Measurements from ENCODE around the gene ANO3. TPM values are rescaled to one million over a fixed set of nuclear protein-coding genes. Genes with fewer than 3 reads are reported as not detected.
"Not testable (repeated sequence)": the region's sequence is repeated elsewhere in the genome, so short reads cannot be mapped to it uniquely, and the experiment has no call there.

The ANO3 gene
- not detected for total RNA-seq

GRCh38 chr11:26331911-26332571 is at the start of gene ANO3:
Gene ANO3 (plus strand): TSS chr11:26332130. CDS start chr11:26332276, 146 bp downstream.
- peaks cover 3 to 10% of the 10 kb centered on the region in 2 donors for H3K9me3 Mint-ChIP-seq
- no peak within 1 kb of the TSS for H3K27ac Mint-ChIP-seq
- ATAC-seq (no peak), DNase-seq (ENCODE audit: low spot score in 2 of 2) (peak in 1 of 2 donors; percentile 2)
- peaks cover 0 to 6% of the 10 kb centered on the region in 2 donors for H3K36me3 Mint-ChIP-seq

- Mint-ChIP-seq H3K9me3 (no peaks in the 10 kb centered on the region), H3K27ac (no peak overlapping the region), H3K36me3 (no peaks in the 10 kb centered on the region)
- DNase-seq (ENCODE audit: low spot score in 2 of 2) = no peak
- no peak for ATAC-seq
Observed at GRCh38 chr11:26283852-26284408, 48.0 kb upstream of the ANO3 start.

- DNase-seq (ENCODE audit: low spot score in 2 of 2) = no peak
- Mint-ChIP-seq H3K36me3 (no peaks in the 10 kb centered on the region), H3K27ac (no peak overlapping the region), H3K9me3 (no peaks in the 10 kb centered on the region)
- ATAC-seq = no peak
Observed at GRCh38 chr11:26285608-26286007, 46.3 kb upstream of the ANO3 start.

GRCh38 chr11:26286472-26287066 is 45.4 kb upstream of the ANO3 start:
- ATAC-seq = no peak
- H3K27ac Mint-ChIP-seq = no peak overlapping the region
- H3K36me3 Mint-ChIP-seq = no peaks in the 10 kb centered on the region
- DNase-seq (ENCODE audit: low spot score in 2 of 2) = no peak
- no peaks in the 10 kb centered on the region for H3K9me3 Mint-ChIP-seq

GRCh38 chr11:26287067-26287518 is 44.8 kb upstream of the ANO3 start:
- DNase-seq (ENCODE audit: low spot score in 2 of 2) (no peak), ATAC-seq (no peak)
- peaks cover 0 to 4% of the 10 kb centered on the region in 2 donors for H3K36me3 Mint-ChIP-seq
- H3K27ac Mint-ChIP-seq = no peak overlapping the region
- peaks cover 0 to 4% of the 10 kb centered on the region in 2 donors for H3K9me3 Mint-ChIP-seq

- DNase-seq (ENCODE audit: low spot score in 2 of 2) (no peak), ATAC-seq (no peak)
- Mint-ChIP-seq H3K9me3 (no peaks in the 10 kb centered on the region), H3K36me3 (peaks cover 0 to 3% of the 10 kb centered on the region in 2 donors), H3K27ac (peak overlapping the region in 1 of 2 donors; percentile 13)
Observed at GRCh38 chr11:26297189-26297975, 34.5 kb upstream of the ANO3 start.

- H3K9me3 Mint-ChIP-seq; DNase-seq (ENCODE audit: low spot score in 2 of 2); H3K36me3 Mint-ChIP-seq; ATAC-seq; H3K27ac Mint-ChIP-seq: not testable (repeated sequence)
Observed at GRCh38 chr11:26316372-26316771, 15.6 kb upstream of the ANO3 start.

GRCh38 chr11:26319906-26320305 is 12.0 kb upstream of the ANO3 start:
- Mint-ChIP-seq H3K27ac (no peak overlapping the region), H3K36me3 (no peaks in the 10 kb centered on the region), H3K9me3 (peaks cover 3 to 6% of the 10 kb centered on the region in 2 donors)
- ATAC-seq (no peak), DNase-seq (ENCODE audit: low spot score in 2 of 2) (no peak)

GRCh38 chr11:26321516-26321915 is 10.4 kb upstream of the ANO3 start:
- peaks cover 0 to 6% of the 10 kb centered on the region in 2 donors for H3K9me3 Mint-ChIP-seq
- DNase-seq (ENCODE audit: low spot score in 2 of 2) (no peak), ATAC-seq (no peak)
- no peaks in the 10 kb centered on the region for H3K36me3 Mint-ChIP-seq
- H3K27ac Mint-ChIP-seq = no peak overlapping the region

- DNase-seq (ENCODE audit: low spot score in 2 of 2) (no peak), ATAC-seq (no peak)
- peaks cover 0 to 6% of the 10 kb centered on the region in 2 donors for H3K9me3 Mint-ChIP-seq
- no peaks in the 10 kb centered on the region for H3K36me3 Mint-ChIP-seq
- no peak overlapping the region for H3K27ac Mint-ChIP-seq
Observed at GRCh38 chr11:26322335-26323067, 9.4 kb upstream of the ANO3 start.

- Mint-ChIP-seq H3K9me3 (peaks cover 0 to 6% of the 10 kb centered on the region in 2 donors), H3K36me3 (no peaks in the 10 kb centered on the region), H3K27ac (no peak overlapping the region)
- ATAC-seq = no peak
- DNase-seq (ENCODE audit: low spot score in 2 of 2) = no peak
Observed at GRCh38 chr11:26323837-26324236, 8.1 kb upstream of the ANO3 start.

- H3K36me3 Mint-ChIP-seq = no peaks in the 10 kb centered on the region
- no peak overlapping the region for H3K27ac Mint-ChIP-seq
- peaks cover 0 to 4% of the 10 kb centered on the region in 2 donors for H3K9me3 Mint-ChIP-seq
- DNase-seq (ENCODE audit: low spot score in 2 of 2) (no peak), ATAC-seq (no peak)
Observed at GRCh38 chr11:26324270-26324669, 7.7 kb upstream of the ANO3 start.

GRCh38 chr11:26326793-26327400 is 5.0 kb upstream of the ANO3 start:
- peaks cover 6% of the 10 kb centered on the region in 2 donors for H3K9me3 Mint-ChIP-seq
- H3K36me3 Mint-ChIP-seq = no peaks in the 10 kb centered on the region
- DNase-seq (ENCODE audit: low spot score in 2 of 2) (no peak), ATAC-seq (no peak)
- no peak overlapping the region for H3K27ac Mint-ChIP-seq

GRCh38 chr11:26329206-26329605 is 2.7 kb upstream of the ANO3 start:
- ATAC-seq = no peak
- no peak for DNase-seq (ENCODE audit: low spot score in 2 of 2)
- H3K9me3 Mint-ChIP-seq = peaks cover 3 to 10% of the 10 kb centered on the region in 2 donors
- no peak overlapping the region for H3K27ac Mint-ChIP-seq
- peaks cover 0 to 6% of the 10 kb centered on the region in 2 donors for H3K36me3 Mint-ChIP-seq

- Mint-ChIP-seq H3K36me3 (peaks cover 0 to 6% of the 10 kb centered on the region in 2 donors), H3K9me3 (peaks cover 3 to 10% of the 10 kb centered on the region in 2 donors), H3K27ac (no peak overlapping the region)
- DNase-seq (ENCODE audit: low spot score in 2 of 2) (no peak), ATAC-seq (no peak)
Observed at GRCh38 chr11:26330262-26330661, 1.7 kb upstream of the ANO3 start.

- Mint-ChIP-seq H3K27ac (no peak overlapping the region), H3K36me3 (peaks cover 0 to 6% of the 10 kb centered on the region in 2 donors), H3K9me3 (peaks cover 3 to 10% of the 10 kb centered on the region in 2 donors)
- ATAC-seq (no peak), DNase-seq (ENCODE audit: low spot score in 2 of 2) (no peak)
Observed at GRCh38 chr11:26332572-26332915, 614 bp downstream of the ANO3 start.
